SU-DHL-6 (cell line): ENCODE results near the gene FGD4.

ENCODE experiments used
- EZH2phosphoT487 ChIP-seq: fragments of 200-600 bp; sonication (generic), shearing (Covaris generic); conservative IDR thresholded peaks from 2 replicates; pipeline ENCODE4 v1.6.1; 2018; ENCODE audit warnings: mild to moderate bottlenecking, antibody characterized with exemption, low read length, moderate library complexity, mixed read lengths
- TF ChIP-seq, protein P1 (sequence below): fragments of 200-600 bp; sonication (generic); IDR thresholded peaks from one replicate; pipeline ENCODE4 v1.5.1; 2017; ENCODE audit warnings: antibody characterized with exemption, mild to moderate bottlenecking, low read length, moderate library complexity; ENCODE audit not compliant: insufficient read depth, poor library complexity, severe bottlenecking

- TF ChIP-seq, protein P1, sequence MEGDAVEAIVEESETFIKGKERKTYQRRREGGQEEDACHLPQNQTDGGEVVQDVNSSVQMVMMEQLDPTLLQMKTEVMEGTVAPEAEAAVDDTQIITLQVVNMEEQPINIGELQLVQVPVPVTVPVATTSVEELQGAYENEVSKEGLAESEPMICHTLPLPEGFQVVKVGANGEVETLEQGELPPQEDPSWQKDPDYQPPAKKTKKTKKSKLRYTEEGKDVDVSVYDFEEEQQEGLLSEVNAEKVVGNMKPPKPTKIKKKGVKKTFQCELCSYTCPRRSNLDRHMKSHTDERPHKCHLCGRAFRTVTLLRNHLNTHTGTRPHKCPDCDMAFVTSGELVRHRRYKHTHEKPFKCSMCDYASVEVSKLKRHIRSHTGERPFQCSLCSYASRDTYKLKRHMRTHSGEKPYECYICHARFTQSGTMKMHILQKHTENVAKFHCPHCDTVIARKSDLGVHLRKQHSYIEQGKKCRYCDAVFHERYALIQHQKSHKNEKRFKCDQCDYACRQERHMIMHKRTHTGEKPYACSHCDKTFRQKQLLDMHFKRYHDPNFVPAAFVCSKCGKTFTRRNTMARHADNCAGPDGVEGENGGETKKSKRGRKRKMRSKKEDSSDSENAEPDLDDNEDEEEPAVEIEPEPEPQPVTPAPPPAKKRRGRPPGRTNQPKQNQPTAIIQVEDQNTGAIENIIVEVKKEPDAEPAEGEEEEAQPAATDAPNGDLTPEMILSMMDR = no peak
- no peak for TF ChIP-seq EZH2phosphoT487
These were observed 252.0 kb downstream of the FGD4 start for GRCh38 chr12:32651151-32651955.
